Measurements from ENCODE around the gene SLC11A2. TPM values are rescaled to one million over a fixed set of nuclear protein-coding genes. Genes with fewer than 3 reads are reported as not detected.
A peak's percentile ranks its signal among the peaks of the same experiment; 100 is the strongest.

The SLC11A2 gene
- total RNA-seq, 1 experiment from 2014 or later, result 47.9 TPM

DNA sequence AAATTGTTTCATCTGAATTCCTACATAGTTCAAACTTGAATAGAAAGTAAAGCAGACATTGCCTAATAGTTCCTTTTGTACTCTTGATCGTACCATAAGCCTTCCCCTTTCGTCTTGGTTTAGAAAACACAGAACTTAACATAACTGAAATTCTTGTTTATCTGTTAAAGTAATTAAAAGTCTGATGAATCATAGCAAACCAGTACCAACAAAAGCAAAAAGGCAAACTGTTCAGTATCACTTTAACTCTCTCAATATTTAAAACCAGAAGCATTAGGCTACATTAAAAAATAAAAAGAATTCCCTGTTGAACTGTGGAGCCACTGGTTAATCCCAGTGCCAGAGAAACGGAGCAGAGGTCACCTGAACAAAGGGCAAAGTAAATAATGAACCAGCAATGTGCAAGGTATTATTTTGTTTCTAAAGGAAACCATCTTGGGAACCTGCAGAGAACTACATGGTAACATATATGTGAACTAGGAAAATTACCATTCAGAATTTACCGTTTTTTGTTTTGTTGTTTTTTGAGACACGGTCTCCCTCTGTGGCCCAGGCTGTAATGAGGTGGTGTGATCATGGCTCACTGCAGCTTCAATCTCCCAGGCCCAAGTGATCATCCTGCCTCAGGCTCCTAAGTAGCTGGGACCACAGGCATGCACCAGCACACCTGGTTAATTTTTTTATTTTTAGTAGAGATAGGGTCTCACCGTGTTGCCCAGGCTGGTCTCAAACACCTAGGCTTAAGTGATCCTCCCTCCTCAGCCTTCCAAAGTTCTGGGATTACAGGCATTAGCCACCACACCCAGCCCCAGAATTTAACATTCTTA lies 91.0 kb downstream of the SLC11A2 start:
- Histone ChIP-seq H3K4me1 (ENCODE audit: insufficient read depth, low read length) (peaks cover 6% of the 10 kb centered on the region; the same call in 1 of the 2 replicates), H3K9ac (ENCODE audit: extremely low read depth, insufficient read length, low read length) (no peak overlapping the region), H4K20me1 (ENCODE audit: control insufficient read depth, insufficient read depth, insufficient read length) (no peaks in the 10 kb centered on the region), H2BK20ac (ENCODE audit: low read depth, low read length, poor library complexity, severe bottlenecking) (no peak overlapping the region), H3K14ac (ENCODE audit: insufficient read depth, low read length) (no peak overlapping the region), H3K27ac (ENCODE audit: insufficient read length, low read depth, low read length) (no peak overlapping the region), H3K18ac (ENCODE audit: insufficient read length, low read depth, low read length) (no peak overlapping the region), H3K79me2 (ENCODE audit: insufficient read depth, low read length) (no peaks in the 10 kb centered on the region), H4K8ac (replicated peaks; ENCODE audit: insufficient read length, low read depth, low read length) (no peak overlapping the region), H2BK120ac (ENCODE audit: low read depth, low read length, poor library complexity, severe bottlenecking) (no peak overlapping the region), H3T11ph (ENCODE audit: low read length) (no peak overlapping the region), H2BK15ac (ENCODE audit: low read depth, low read length) (no peak overlapping the region), H2BK5ac (ENCODE audit: insufficient read length, low read length) (no peak overlapping the region), H3K23ac (ENCODE audit: insufficient read length, low read depth, low read length) (no peak overlapping the region), H3K56ac (ENCODE audit: insufficient read length, low read depth, low read length) (no peak overlapping the region), H2AK5ac (ENCODE audit: insufficient read length, low read length) (no peak overlapping the region), H3K4me2 (ENCODE audit: insufficient read depth, insufficient read length, low read length) (no peak overlapping the region), H2BK12ac (ENCODE audit: insufficient read length, low read depth, low read length) (no peak overlapping the region), H3K79me1 (ENCODE audit: insufficient read depth, low read depth, low read length, poor library complexity, severe bottlenecking) (no peaks in the 10 kb centered on the region), H3K27me3 (ENCODE audit: insufficient read depth, low read length) (no peaks in the 10 kb centered on the region), H3K23me2 (ENCODE audit: insufficient read length, low read depth, low read length, poor library complexity, severe bottlenecking) (no peaks in the 10 kb centered on the region), H2AFZ (ENCODE audit: low read length) (no peak overlapping the region), H3K9me3 (ENCODE audit: control insufficient read depth, low read depth, low read length) (no peaks in the 10 kb centered on the region), H4K5ac (ENCODE audit: insufficient read length, low read depth, low read length) (no peak overlapping the region), H3K4ac (ENCODE audit: low read depth, low read length) (no peak overlapping the region), H4K91ac (ENCODE audit: insufficient read length, low read depth, low read length) (no peak overlapping the region)
- TF ChIP-seq, protein P1, sequence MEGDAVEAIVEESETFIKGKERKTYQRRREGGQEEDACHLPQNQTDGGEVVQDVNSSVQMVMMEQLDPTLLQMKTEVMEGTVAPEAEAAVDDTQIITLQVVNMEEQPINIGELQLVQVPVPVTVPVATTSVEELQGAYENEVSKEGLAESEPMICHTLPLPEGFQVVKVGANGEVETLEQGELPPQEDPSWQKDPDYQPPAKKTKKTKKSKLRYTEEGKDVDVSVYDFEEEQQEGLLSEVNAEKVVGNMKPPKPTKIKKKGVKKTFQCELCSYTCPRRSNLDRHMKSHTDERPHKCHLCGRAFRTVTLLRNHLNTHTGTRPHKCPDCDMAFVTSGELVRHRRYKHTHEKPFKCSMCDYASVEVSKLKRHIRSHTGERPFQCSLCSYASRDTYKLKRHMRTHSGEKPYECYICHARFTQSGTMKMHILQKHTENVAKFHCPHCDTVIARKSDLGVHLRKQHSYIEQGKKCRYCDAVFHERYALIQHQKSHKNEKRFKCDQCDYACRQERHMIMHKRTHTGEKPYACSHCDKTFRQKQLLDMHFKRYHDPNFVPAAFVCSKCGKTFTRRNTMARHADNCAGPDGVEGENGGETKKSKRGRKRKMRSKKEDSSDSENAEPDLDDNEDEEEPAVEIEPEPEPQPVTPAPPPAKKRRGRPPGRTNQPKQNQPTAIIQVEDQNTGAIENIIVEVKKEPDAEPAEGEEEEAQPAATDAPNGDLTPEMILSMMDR (conservative IDR thresholded peaks at IDR 0.05), result no peak
- H3K4me3 Mint-ChIP-seq, result no peak overlapping the region
- no peak for DNase-seq
- H3K36me3 Mint-ChIP-seq (ENCODE audit: insufficient read depth in 1 of 3, low read depth in 3 of 3), result peaks cover 0 to 6% (median 5%) of the 10 kb centered on the region in 3 experiments; a peak in 4 of 7 replicates
- no peaks in the 10 kb centered on the region for H3K9me3 Mint-ChIP-seq
- peak overlapping the region in 2 of 3 experiments; percentile 26 to 39; a peak in 2 of 7 replicates for H3K27ac Mint-ChIP-seq
- no peaks in the 10 kb centered on the region for H3K27me3 Mint-ChIP-seq (ENCODE audit: low read depth)
- WGBS (ENCODE audit: extremely low coverage, insufficient read length, low lambda C conversion rate), result no CpG with 5 or more reads among the region's 6 CpGs
- H3K4me1 Mint-ChIP-seq, result peaks cover 16 to 25% of the 10 kb centered on the region in 2 experiments

Data from H9 (cell line).